Lung (tissue), 12 donors: ENCODE measurements around the gene NXF1. TPM values are rescaled to one million over a fixed set of nuclear protein-coding genes. Genes with fewer than 3 reads are reported as not detected.
A peak's percentile ranks its signal among the peaks of the same experiment; 100 is the strongest.
"Not testable (repeated sequence)": the region's sequence is repeated elsewhere in the genome, so short reads cannot be mapped to it uniquely, and the experiment has no call there.

ENCODE experiments used
- ATAC-seq: fragments of 200-7000 bp; cut with Tn5 transposase; one replicate; pipeline ENCODE4 v1.9.1; 2020; ENCODE audit warnings: moderate number of reproducible peaks; ENCODE audit not compliant: insufficient read depth, low FRiP score
- DNase-seq, 3 donors: peaks; one replicate each; pipeline ENCODE4 v3.0.0-alpha.2; 2013 to 2017
- H3K27ac ChIP-seq, 2 donors: one replicate each; pipeline ENCODE4 v1.5.1; 2013; ENCODE audit warnings: mild to moderate bottlenecking in 2 of 2, moderate library complexity in 2 of 2, control low read depth in 1 of 2, inconsistent platforms in 1 of 2, low read depth in 1 of 2, low read length in 1 of 2
- H3K27me3 ChIP-seq, 3 donors: one replicate each; pipeline ENCODE4 v1.5.1; 2013; ENCODE audit warnings: low read length in 2 of 3; ENCODE audit not compliant: control insufficient read depth in 3 of 3, insufficient read depth in 3 of 3
- H3K36me3 ChIP-seq, 4 donors: one replicate each; pipeline ENCODE4 v1.5.1; 2013; ENCODE audit warnings: low read length in 4 of 4, mild to moderate bottlenecking in 1 of 4, moderate library complexity in 1 of 4; ENCODE audit not compliant: control insufficient read depth in 4 of 4, insufficient read depth in 4 of 4
- H3K4me1 ChIP-seq, 5 donors: one replicate each; pipeline ENCODE4 v1.5.1; 2013; ENCODE audit warnings: low read length in 5 of 5, mild to moderate bottlenecking in 2 of 5, moderate library complexity in 1 of 5; ENCODE audit not compliant: control insufficient read depth in 5 of 5, insufficient read depth in 5 of 5
- H3K4me3 ChIP-seq: one replicate; pipeline ENCODE4 v1.5.1; 2013; ENCODE audit warnings: mild to moderate bottlenecking, control low read depth, moderate library complexity
- H3K9ac ChIP-seq, 2 donors: one replicate each; pipeline ENCODE4 v1.5.1; 2013; ENCODE audit warnings: low read length in 2 of 2, control low read depth in 1 of 2; ENCODE audit not compliant: insufficient read depth in 1 of 2
- H3K9me3 ChIP-seq, 4 donors: one replicate each; pipeline ENCODE4 v1.5.1; 2013; ENCODE audit warnings: low read length in 3 of 4, mild to moderate bottlenecking in 1 of 4, moderate library complexity in 1 of 4; ENCODE audit not compliant: control insufficient read depth in 4 of 4, insufficient read depth in 3 of 4
- CTCF ChIP-seq: IDR thresholded peaks from 2 replicates; pipeline ENCODE4 v1.5.1; 2012; ENCODE audit warnings: mild to moderate bottlenecking; ENCODE audit errors: control extremely low read depth, extremely low read depth
- WGBS, 2 donors: extraction: QIAGEN DNeasy Blood & Tissue Kit; methylation state at CpG; one replicate each; pipeline ENCODE4 v1.1.7; 2013; 5-methylcytosine and 5-hydroxymethylcytosine counted together
- polyA plus RNA-seq, 2 donors: library from polyadenylated mRNA; stranded (reverse); fragments of 200-250 nt; gene quantifications; one replicate each; pipeline ENCODE4 v1.2.1, GENCODE V29; 2013
- total RNA-seq, 2 donors: library from RNA; depleted of rRNA in 1 of 2; stranded (reverse); fragments of >200 nt in 1 of 2; gene quantifications; one replicate each; pipeline ENCODE4 v1.2.1, GENCODE V29; 2014 to 2021
- donor health status: control.
- donor health status: control.
- donor health status: Bipolar disorder and iron deficiency.
- donor health status: healthy.
- donor health status: DM: yes; HTN: yes; CAD: no.

NXF1 gene
- total and polyA plus RNA-seq, 4 donors: 62.6 to 89.4 (median 75.5) TPM

GRCh38 chr11:62831520-62832335, 26.5 kb upstream of the NXF1 start, which contains the start of gene STX5:
Gene STX5 (minus strand): TSS chr11:62832051. CDS start chr11:62831243, 808 bp downstream.
- H3K9me3 ChIP-seq: no peaks in the 10 kb centered on the region
- peaks cover 0 to 16% (median 13%) of the 10 kb centered on the region in 5 donors for H3K4me1 ChIP-seq
- no peak for TF ChIP-seq CTCF
- peak within 1 kb of the TSS; percentile 85 to 91 for H3K9ac ChIP-seq
- H3K27me3 ChIP-seq: no peaks in the 10 kb centered on the region
- peak; percentile 99 for ATAC-seq
- H3K27ac ChIP-seq: peak within 1 kb of the TSS; percentile 96 to 99
- peak; percentile 99 to 100 (median 100) for DNase-seq
- peaks cover 13 to 34% (median 27%) of the 10 kb centered on the region in 4 donors for H3K36me3 ChIP-seq
- 0 to 1% methylated on average over 65 of the region's 65 CpGs for WGBS, 2 donors
- peak within 1 kb of the TSS; percentile 82 for H3K4me3 ChIP-seq

GRCh38 chr11:62830904-62831519, 25.8 kb upstream of the NXF1 start:
- H3K9ac ChIP-seq: peak overlapping the region; percentile 85 to 91
- no peak for TF ChIP-seq CTCF
- H3K27ac ChIP-seq: peak overlapping the region; percentile 89 to 92
- no peaks in the 10 kb centered on the region for H3K27me3 ChIP-seq
- ATAC-seq: no peak
- no peaks in the 10 kb centered on the region for H3K9me3 ChIP-seq
- peaks cover 13 to 29% (median 28%) of the 10 kb centered on the region in 4 donors for H3K36me3 ChIP-seq
- peak in 1 of 3 donors; percentile 79 for DNase-seq
- WGBS, 2 donors: 0 to 1% methylated on average over 33 of the region's 33 CpGs
- peaks cover 0 to 16% (median 13%) of the 10 kb centered on the region in 5 donors for H3K4me1 ChIP-seq
- H3K4me3 ChIP-seq: peak overlapping the region; percentile 82

GRCh38 chr11:62828130-62828529, 22.9 kb upstream of the NXF1 start:
- WGBS, 2 donors: 95 to 98% methylated on average over 8 of the region's 8 CpGs
- not testable (repeated sequence) for H3K27ac ChIP-seq, H3K27me3 ChIP-seq, DNase-seq, ATAC-seq, H3K9me3 ChIP-seq, H3K4me3 ChIP-seq, H3K9ac ChIP-seq
- Histone ChIP-seq H3K4me1 (peaks cover 0 to 16% (median 9%) of the 10 kb centered on the region in 5 donors), H3K36me3 (peaks cover 18 to 33% (median 31%) of the 10 kb centered on the region in 4 donors)

- DNase-seq: no peak
- H3K4me3 ChIP-seq: no peak overlapping the region
- TF ChIP-seq CTCF: no peak
- no peak overlapping the region for H3K27ac ChIP-seq
- ATAC-seq: no peak
- no peak overlapping the region for H3K9ac ChIP-seq
- peaks cover 30 to 50% (median 41%) of the 10 kb centered on the region in 4 donors for H3K36me3 ChIP-seq
- WGBS, 2 donors: 98 to 100% methylated on average over 3 of the region's 3 CpGs
- no peaks in the 10 kb centered on the region for H3K27me3 ChIP-seq
- H3K9me3 ChIP-seq: no peaks in the 10 kb centered on the region
- H3K4me1 ChIP-seq: no peaks in the 10 kb centered on the region
These were observed 18.4 kb upstream of the NXF1 start for GRCh38 chr11:62823677-62824076.
